ENCODE measurements around the gene NRAP.

DNA sequence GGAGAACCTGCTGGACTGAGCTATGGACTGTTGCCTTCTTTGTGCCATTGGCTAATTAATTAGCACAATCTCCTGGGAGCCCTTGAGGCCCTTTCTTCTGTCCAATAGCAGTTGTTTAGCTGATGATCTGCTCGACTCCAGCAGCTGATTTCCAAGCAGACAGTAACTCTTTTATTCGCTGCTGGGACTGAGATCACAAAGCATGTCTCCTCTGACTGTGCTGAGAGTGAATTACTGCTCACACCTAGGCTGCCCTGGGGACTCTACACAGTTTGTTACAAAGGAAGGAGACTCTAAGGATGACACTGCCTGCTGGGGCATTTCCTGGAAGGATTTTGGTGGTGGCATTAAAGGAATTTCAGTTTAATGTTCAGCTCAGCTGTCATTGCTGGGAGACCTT, 47.3 kb upstream of the NRAP start:
- no peak for TF ChIP-seq EZH2 (IDR thresholded peaks at IDR 0.05; ENCODE audit: insufficient read depth, poor library complexity, severe bottlenecking)
- TF ChIP-seq EZH2phosphoT487 (IDR thresholded peaks at IDR 0.05; ENCODE audit: insufficient read depth, low read depth) = no peak

All from GM23248 (cell line).